Activated T-helper 1 cell treated with Interleukin-2 at 50 U/mL for 16 hours (primary cell): ENCODE data around the gene PPP1R3A.
"Not testable (repeated sequence)": the region's sequence is repeated elsewhere in the genome, so short reads cannot be mapped to it uniquely, and the experiment has no call there.

ENCODE experiments used
- DNase-seq: peaks from one replicate; pipeline ENCODE4 v3.0.0-alpha.2; 2020; ENCODE audit warnings: low read depth

The PPP1R3A gene

GRCh38 chr7:113918946-113919345 is at the start of gene PPP1R3A:
Gene PPP1R3A, minus strand, starts transcription at chr7:113919009. Its CDS starts 13 bp downstream, at chr7:113918996.
- DNase-seq = no peak

DNA sequence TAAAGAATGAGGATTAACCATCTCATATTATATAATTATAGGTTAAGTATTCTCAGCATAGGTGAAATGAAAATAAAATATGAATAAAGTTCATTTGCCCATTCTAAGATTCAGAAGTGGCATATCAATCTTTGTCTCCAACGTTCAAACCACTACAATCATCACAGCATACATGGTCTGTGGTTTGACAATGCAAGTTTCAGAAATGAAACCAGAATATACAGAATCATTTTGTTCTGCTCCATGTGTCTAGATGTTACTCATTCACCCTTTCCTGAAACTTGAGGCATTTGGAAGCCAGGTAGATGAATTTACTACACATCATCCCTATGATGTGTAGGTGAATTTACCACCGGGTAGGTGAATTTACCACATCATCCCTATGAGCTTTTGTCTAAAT is 44.5 kb upstream of the PPP1R3A start:
- no peak for DNase-seq

DNA sequence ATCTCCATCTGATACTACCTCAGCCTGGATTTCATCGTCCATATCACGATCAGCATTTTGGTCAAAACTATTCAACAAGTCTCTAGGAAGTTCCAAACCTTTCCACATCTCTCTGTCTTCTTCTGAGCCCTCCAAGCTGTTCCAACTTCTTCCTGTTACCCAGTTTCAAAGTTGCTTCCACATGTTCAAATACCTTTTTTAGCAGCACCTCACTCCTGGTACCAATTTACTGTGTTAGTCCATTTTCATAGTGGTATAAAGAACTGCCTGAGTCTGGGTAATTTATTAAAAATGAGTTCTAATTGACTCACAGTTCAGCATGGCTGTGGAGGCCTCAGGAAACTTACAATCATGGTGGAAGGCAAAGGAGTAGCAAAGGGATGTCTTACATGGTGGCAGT is 41.1 kb upstream of the PPP1R3A start:
- DNase-seq = no peak

GRCh38 chr7:113955157-113955556 is 36.3 kb upstream of the PPP1R3A start:
- no peak for DNase-seq

- DNase-seq = no peak
These were observed 34.7 kb upstream of the PPP1R3A start for GRCh38 chr7:113953553-113953952.

DNA sequence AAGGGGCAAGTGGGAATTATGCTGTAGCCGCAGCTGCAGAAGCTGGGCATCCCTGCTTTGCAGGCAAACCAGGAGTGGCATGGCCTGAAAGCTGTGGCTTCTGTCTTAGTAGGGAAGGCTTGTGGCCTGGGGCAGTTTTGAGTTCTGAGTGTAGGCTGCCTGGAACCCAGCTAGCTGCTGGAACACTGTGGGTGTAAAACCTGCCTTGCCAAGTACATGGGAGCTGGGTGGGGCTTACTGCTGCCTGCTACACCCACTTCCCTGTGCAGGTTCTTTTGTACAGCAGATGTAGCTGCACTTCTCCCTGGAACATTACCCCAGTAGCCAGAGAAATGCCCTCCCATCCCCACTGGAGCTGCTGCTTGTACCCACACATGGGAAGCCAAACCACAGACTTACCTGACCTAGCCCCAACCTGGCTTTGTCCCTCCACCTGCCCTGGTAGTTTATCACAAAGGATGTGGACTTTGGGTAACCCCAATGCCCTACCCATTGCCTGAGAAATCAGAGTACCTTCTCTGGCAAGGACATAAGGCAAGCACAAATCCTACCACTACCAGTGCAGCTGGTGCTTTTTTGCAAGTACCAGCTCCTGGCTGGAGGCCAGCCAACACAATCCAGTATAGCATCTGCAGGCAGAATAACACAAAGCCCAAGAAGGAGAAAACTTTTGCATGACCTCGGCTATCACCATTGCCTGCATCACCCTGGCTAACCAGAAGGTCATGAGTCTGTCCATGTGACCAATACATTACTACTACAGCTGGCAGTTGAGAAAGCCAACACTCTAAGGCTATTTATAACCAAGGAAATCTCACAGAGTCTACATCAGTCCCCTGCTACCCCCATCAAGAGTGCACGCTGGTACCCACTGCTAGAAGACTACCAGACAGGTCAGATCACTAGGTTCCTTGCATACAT is 26.5 kb upstream of the PPP1R3A start:
- DNase-seq = no peak

DNA sequence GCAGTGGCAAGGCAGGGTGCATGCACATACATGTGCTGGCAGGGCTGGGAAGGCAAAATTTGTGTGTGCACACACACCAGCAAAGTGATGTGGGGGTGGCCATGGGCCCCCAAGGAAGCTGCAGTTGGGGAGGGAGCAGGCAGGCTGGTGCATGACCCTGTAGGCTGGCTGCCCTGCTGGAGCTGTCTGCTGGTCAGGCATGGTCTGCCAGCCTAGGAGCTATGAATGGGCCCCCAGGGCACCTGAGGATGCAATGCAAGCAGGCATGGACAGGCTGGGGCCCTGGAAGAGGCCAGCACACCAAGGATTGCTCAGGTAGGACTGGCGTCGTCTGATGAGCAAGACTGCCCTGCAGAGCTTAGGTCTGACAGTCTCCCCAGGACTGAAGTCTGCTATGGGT is 18.2 kb upstream of the PPP1R3A start:
- DNase-seq = no peak

DNA sequence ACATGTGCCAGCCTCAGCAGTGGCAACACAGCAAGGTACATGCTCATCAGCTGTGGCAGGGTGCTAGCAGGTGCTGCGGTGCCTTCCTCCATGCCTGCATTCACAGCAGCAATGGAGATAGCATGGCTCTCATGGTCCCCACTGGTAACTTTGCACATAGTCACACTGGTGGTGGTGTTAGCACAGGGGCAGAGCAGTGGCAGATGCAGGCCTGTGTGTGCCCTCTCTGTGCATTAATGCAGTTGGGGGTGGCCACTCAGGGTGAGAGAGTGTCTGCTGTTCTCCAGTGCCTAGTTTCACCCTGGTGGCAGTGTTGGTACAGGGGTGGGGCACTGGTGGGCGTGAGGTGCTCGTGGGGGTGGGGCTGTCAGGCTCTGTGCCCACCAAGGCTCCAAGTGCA is 17.7 kb upstream of the PPP1R3A start:
- no peak for DNase-seq

- not testable (repeated sequence) for DNase-seq
These were observed 10.6 kb upstream of the PPP1R3A start for GRCh38 chr7:113929389-113929788.

GRCh38 chr7:113928112-113928511 is 9.3 kb upstream of the PPP1R3A start:
- no peak for DNase-seq

DNA sequence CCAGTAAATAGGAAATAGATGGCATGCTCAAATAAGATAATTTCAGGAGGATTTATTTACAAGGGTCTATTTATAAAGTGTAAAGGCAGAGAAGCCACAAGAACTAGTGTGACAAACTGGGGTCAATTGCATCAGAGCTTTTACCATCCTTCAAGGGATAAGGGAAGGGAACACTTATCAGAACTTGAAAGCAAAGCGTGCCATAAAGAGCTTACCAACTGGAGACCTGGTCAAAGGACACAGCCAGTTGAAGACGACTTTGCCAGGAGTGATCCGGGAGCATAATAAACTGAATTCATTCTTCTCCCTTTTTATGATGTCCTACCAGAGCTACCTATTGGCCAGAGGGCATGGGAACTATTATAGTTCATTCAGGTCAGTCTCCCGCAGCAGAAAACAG is 3.2 kb upstream of the PPP1R3A start:
- no peak for DNase-seq

- no peak for DNase-seq
These were observed 2.6 kb upstream of the PPP1R3A start for GRCh38 chr7:113921363-113921762.

GRCh38 chr7:113917840-113918239 is 969 bp downstream of the PPP1R3A start:
- DNase-seq = no peak

DNA sequence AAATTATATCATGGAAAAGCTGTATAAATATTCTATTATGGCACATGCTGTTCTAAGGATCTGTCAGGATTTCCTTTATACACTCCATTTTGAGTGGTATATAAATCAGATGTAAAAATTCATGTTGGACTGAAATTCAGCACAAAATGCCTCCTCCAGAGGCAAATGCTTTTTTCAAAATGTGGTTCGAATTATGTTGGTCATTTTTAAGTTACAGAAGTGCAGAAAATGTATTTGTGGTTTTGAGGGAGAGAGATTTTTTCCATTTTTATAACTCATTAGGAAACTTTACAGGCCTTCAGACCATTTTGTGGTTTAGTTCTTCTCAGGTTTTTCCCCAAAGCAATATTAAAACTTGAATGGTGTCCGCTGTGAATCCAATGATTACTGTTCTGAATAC is 2.9 kb downstream of the PPP1R3A start:
- DNase-seq = no peak

GRCh38 chr7:113912876-113913275 is 5.9 kb downstream of the PPP1R3A start:
- no peak for DNase-seq

GRCh38 chr7:113907617-113908016 is 11.2 kb downstream of the PPP1R3A start:
- no peak for DNase-seq

GRCh38 chr7:113904521-113904920 is 14.3 kb downstream of the PPP1R3A start:
- no peak for DNase-seq

GRCh38 chr7:113892818-113893217 is 26.0 kb downstream of the PPP1R3A start:
- no peak for DNase-seq

- no peak for DNase-seq
These were observed 27.0 kb downstream of the PPP1R3A start for GRCh38 chr7:113891828-113892227.

DNA sequence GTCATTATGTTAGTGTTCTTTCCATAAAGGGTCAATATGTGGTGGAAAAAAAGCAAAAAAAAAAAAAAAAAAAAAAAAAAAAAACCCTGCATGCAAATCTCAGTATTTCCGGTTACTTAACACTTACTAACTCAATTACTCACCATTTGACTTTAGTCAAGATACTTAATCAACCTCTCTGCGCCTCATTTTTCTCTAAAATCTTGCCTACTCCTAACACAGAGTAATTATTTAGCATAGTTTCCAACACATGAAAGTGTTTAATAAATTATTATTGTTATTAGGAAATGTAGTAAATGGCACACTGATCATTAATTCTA is 27.8 kb downstream of the PPP1R3A start:
- no peak for DNase-seq

DNA sequence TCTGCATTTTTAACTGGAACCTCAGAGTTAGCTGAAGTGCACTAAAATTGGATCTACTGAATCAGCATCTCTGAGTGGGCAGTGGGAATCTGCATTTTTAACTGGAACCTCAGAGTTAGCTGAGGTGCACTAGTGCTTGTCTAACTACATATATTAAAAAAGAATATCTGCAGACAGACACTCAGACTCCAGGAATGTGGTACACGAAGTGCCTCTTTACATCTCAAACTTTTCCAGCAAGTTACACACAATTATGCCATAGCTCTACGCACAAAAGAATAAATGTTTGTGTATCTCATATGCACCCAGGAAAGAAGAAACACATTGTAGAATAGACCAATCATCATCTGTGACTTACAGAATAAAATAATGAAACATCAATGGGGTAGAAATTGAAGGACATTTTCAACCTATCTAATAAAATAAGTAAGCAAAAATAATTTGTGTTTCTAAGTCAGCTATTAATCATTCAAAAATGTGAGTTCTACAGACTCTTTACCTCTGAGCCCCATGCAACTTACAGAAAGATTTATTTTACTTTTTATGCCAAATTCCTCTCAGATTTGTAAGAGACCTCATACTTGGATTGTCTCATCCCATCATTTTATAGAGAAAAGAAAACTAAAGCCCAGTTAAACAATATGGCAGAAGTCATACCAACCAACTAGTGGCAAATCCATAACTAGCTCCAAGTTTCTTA is 28.3 kb downstream of the PPP1R3A start:
- DNase-seq = no peak

DNA sequence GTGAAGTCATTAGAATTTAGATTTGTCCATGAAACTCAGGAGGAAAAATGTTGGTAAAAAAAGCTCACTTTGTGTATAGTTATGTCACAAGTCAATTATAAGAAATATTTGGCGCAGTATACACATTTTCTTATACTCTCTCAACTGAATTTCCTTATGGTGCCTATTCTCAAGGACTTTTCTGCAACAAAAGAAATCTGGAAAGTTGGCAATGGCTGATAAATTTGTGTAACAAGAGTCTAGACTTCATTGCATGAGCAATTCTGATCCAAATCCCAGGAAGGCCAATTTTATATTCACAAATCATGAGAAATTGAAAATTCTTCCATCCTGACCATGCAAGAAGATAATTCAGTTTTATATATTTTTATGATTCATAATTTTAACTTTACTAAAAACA is 35.7 kb downstream of the PPP1R3A start:
- DNase-seq = no peak

DNA sequence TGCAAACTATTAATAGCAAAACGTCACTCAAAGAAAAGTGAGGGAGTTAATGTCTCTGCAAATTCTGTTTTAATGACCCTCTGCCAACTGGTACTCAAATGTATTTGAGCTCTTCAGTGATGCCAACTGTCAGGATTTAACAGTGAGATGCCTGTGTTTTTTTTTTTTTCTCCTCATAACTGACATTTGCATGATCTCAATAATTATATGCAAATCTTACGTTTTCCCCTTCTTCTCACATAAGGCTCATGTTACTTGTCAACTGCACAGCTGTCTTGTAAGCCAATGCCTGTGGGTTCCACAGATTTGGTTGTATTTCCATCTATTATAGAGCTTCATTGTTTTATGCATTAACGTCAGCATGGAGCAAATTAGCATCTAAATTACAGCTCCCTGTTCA is 38.2 kb downstream of the PPP1R3A start:
- DNase-seq = no peak
